Activated B cell treated with CpG ODN at 0.5 μM for 24 hours (primary cell): ENCODE results near the gene TEAD4. TPM values are rescaled to one million over a fixed set of nuclear protein-coding genes. Genes with fewer than 3 reads are reported as not detected.

Experiments
- ATAC-seq: fragments of 200-7000 bp; cut with Tn5 transposase; one replicate; pipeline ENCODE4 v1.10.0; 2021; ENCODE audit warnings: low read depth, mild to moderate bottlenecking, moderate library complexity
- CTCF ChIA-PET: fragments of 350-600 bp; sonication (Branson Sonifier 250); formaldehyde crosslinking; loops from one replicate; lab custom pipeline; 2021; ENCODE audit warnings: antibody characterized with exemption; lab: Charles Lee
- POLR2A ChIA-PET: fragments of 350-600 bp; sonication (Branson Sonifier 250); formaldehyde crosslinking; loops from one replicate; lab custom pipeline; 2021; ENCODE audit warnings: antibody characterized with exemption; lab: Charles Lee
- DNase-seq: peaks from one replicate; pipeline ENCODE4 v3.0.0; 2022
- H3K27ac Mint-ChIP-seq: one replicate; pipeline ENCODE4 v1.8.0; 2020; ENCODE audit warnings: mixed read lengths
- H3K27me3 Mint-ChIP-seq: one replicate; pipeline ENCODE4 v1.8.0; 2021; ENCODE audit warnings: mixed read lengths
- H3K36me3 Mint-ChIP-seq: one replicate; pipeline ENCODE4 v1.8.0; 2021; ENCODE audit warnings: low read depth, mixed read lengths
- H3K4me1 Mint-ChIP-seq: one replicate; pipeline ENCODE4 v1.8.0; 2021; ENCODE audit warnings: mixed read lengths
- H3K4me3 Mint-ChIP-seq: one replicate; pipeline ENCODE4 v1.8.0; 2020; ENCODE audit warnings: mild to moderate bottlenecking, mixed read lengths
- H3K9me3 Mint-ChIP-seq: one replicate; pipeline ENCODE4 v1.8.0; 2020; ENCODE audit warnings: mixed read lengths
- intact Hi-C: fragments of 100-400 bp; cut with micrococcal nuclease; formaldehyde crosslinking; loops from one replicate; pipeline ENCODE4 v1.15.1; 2024
- total RNA-seq: library from RNA; stranded (reverse); gene quantifications from 2 replicates; pipeline ENCODE4 v1.2.3, GENCODE V29; 2022
- TF ChIP-seq, protein P1 (sequence below): fragments of 200-600 bp; IDR thresholded peaks from one replicate; pipeline ENCODE4 v1.8.0; 2022; ENCODE audit warnings: antibody characterized with exemption, mild to moderate bottlenecking

The TEAD4 gene
- total RNA-seq, 1 donor from 2014 or later, result not detected

DNA sequence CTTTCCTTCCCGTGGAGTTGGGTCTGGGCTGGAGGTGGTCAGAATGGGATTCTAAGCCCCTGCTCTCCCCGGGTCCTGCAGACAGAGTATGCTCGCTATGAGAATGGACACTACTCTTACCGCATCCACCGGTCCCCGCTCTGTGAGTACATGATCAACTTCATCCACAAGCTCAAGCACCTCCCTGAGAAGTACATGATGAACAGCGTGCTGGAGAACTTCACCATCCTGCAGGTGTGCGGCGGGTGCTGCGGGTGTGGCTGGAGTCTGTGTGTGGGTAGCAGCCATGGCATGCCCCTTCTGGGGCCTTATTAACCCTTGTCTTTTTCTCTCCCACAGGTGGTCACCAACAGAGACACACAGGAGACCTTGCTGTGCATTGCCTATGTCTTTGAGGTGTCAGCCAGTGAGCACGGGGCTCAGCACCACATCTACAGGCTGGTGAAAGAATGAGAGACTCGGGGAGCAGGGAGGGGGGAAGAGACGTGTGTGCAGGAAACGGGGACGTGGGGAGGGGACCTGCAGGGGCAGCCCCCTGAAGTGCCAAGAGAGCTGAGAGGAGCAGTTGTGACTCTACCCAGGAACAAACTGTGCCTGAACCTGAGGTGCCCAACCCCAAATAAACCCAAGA lies 80.9 kb downstream of the TEAD4 start:
- ChIA-PET CTCF (no interaction called here), POLR2A (no interaction called here)
- H3K27ac Mint-ChIP-seq, result no peak overlapping the region
- TF ChIP-seq, protein P1, sequence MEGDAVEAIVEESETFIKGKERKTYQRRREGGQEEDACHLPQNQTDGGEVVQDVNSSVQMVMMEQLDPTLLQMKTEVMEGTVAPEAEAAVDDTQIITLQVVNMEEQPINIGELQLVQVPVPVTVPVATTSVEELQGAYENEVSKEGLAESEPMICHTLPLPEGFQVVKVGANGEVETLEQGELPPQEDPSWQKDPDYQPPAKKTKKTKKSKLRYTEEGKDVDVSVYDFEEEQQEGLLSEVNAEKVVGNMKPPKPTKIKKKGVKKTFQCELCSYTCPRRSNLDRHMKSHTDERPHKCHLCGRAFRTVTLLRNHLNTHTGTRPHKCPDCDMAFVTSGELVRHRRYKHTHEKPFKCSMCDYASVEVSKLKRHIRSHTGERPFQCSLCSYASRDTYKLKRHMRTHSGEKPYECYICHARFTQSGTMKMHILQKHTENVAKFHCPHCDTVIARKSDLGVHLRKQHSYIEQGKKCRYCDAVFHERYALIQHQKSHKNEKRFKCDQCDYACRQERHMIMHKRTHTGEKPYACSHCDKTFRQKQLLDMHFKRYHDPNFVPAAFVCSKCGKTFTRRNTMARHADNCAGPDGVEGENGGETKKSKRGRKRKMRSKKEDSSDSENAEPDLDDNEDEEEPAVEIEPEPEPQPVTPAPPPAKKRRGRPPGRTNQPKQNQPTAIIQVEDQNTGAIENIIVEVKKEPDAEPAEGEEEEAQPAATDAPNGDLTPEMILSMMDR, result no peak
- H3K4me3 Mint-ChIP-seq, result no peak overlapping the region
- DNase-seq (no peak), ATAC-seq (no peak)
- peaks cover 22% of the 10 kb centered on the region for H3K27me3 Mint-ChIP-seq
- H3K9me3 Mint-ChIP-seq, result no peaks in the 10 kb centered on the region
- no peaks in the 10 kb centered on the region for H3K36me3 Mint-ChIP-seq
- intact Hi-C loops, result loop anchor here (2.0 kb wide), 2 partner anchors 155 to 187 kb away; no protein-coding TSS in a partner anchor
- peaks cover 23% of the 10 kb centered on the region for H3K4me1 Mint-ChIP-seq

DNA sequence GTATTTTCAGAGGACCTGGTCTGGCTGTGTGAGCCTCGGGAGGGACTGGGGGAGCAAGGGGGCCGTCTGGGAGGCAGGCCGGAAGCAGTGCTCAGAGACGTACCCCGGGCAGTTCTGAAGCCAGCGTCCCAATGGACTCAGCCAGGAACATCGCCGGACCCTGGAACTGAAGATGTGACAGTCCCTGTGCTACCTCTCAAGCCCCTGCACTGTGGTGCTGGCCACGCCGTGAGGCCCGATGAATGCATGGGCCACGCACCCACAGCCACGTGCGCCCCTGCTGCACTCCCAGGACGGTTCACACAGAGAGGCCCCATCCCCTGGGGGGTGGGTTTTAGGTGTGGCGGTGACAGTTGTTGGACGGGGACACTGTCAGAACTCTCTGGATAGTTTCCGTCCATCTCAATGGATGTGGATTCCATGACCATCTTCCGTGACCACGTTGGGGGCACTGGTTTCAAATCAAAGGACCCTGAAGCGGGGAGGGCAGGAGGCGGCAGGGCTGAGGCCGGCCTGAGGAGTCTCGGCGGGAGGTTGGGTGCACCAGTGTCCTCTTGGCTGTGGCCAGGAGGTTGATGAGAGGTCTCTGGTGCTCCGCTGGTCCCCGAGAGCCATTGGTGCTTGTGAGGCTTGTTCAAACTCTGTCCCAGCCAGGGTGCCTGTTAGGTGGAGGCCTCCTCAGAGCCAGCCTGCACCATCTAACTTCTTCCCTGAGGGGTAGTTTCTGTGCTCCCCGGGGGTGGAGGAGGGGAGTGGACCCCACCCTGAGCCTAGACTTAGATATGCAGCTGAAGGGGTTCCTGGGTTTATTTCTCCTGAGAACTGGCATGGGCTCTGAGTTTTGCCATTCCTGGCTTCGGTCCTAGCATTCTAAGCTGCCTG lies 81.7 kb downstream of the TEAD4 start:
- ATAC-seq, result no peak
- Mint-ChIP-seq H3K27ac (no peak overlapping the region), H3K36me3 (no peaks in the 10 kb centered on the region), H3K27me3 (peaks cover 24% of the 10 kb centered on the region), H3K4me1 (peaks cover 25% of the 10 kb centered on the region), H3K4me3 (no peak overlapping the region), H3K9me3 (no peaks in the 10 kb centered on the region)
- POLR2A ChIA-PET, result interaction anchor here (0.6 to 1.2 kb wide), 3 partner anchors 150 to 1350 kb away, joined by 3 to 6 read pairs (median 3); partner anchors contain the start of genes ADIPOR2 and TULP3
- CTCF ChIA-PET, result interaction anchor here (1.0 to 1.7 kb wide), 4 partner anchors 8 to 195 kb away, joined by 3 to 8 read pairs (median 4); no protein-coding TSS in a partner anchor
- no peak for DNase-seq
- intact Hi-C loops, result loop anchor here (2.0 kb wide), 2 partner anchors 156 to 188 kb away; no protein-coding TSS in a partner anchor
- TF ChIP-seq, protein P1, result no peak

DNA sequence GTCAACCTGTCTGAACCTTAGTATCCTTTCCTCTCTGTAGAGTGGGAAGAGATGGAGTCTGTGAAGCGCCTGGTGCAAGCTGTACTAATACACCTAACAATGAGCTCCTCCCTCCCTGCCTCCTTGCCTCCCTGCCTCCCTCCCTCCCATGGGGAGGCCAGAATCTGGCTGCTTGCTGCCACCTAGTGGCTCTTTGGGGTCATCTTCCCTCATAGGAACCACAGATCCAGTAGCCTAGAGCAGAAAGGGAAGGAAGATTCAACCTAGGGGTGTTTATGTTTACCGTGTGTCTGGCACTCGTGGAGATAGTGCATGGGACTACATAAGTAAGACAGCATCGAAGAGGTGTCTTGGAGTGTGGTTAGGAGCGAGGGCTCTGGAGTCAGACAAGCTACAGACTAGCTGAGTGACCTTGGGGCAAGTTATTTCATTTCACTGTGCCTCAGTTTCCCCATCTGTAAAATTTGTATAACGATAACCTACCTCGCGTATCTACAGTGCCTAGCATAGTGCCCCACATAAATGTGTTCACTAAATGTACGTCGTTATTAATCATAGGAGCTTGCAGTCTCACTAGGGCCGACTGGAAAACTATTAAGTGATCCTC lies 82.5 kb downstream of the TEAD4 start:
- TF ChIP-seq, protein P1, result no peak
- no peaks in the 10 kb centered on the region for H3K9me3 Mint-ChIP-seq
- no peak for DNase-seq
- peak overlapping the region; percentile 46 for H3K4me3 Mint-ChIP-seq
- CTCF ChIA-PET, result interaction anchor here (0.7 to 1.7 kb wide), 9 partner anchors 8 to 296 kb away, joined by 3 to 8 read pairs (median 4); no protein-coding TSS in a partner anchor
- intact Hi-C loops, result loop anchor here (1.0 to 2.0 kb wide), 3 partner anchors 32 to 189 kb away; no protein-coding TSS in a partner anchor
- peak; percentile 70 for ATAC-seq
- H3K27me3 Mint-ChIP-seq, result peaks cover 28% of the 10 kb centered on the region
- no peaks in the 10 kb centered on the region for H3K36me3 Mint-ChIP-seq
- peaks cover 25% of the 10 kb centered on the region for H3K4me1 Mint-ChIP-seq
- POLR2A ChIA-PET, result interaction anchor here (0.6 to 1.2 kb wide), 3 partner anchors 151 to 1351 kb away, joined by 3 to 6 read pairs (median 3); partner anchors contain the start of genes ADIPOR2 and TULP3
- H3K27ac Mint-ChIP-seq, result peak overlapping the region; percentile 30

DNA sequence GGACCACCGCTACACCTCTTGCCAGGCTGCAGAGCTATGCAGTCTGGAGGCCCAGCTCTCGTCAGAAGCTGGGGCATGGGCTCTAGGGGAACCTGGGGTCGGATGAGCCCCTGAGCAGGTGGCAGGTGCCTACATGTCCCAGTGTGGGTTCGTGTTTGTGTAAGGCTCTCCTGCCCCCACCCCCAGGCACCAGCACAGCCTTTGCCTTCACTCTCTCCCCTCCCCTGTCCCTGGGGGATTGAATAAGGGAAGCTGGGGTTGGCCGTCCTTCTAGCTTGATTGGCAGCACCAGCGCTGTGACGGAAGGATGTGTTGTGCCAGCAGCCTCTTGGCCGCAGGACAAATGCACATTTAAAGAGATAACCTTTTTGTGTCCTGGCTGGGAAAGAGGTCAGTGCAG lies 83.2 kb downstream of the TEAD4 start:
- CTCF ChIA-PET, result interaction anchor here (1.0 to 1.7 kb wide), 7 partner anchors 9 to 198 kb away, joined by 3 to 8 read pairs (median 5); no protein-coding TSS in a partner anchor
- Mint-ChIP-seq H3K4me1 (peaks cover 25% of the 10 kb centered on the region), H3K36me3 (no peaks in the 10 kb centered on the region), H3K27me3 (peaks cover 28% of the 10 kb centered on the region), H3K9me3 (no peaks in the 10 kb centered on the region), H3K27ac (no peak overlapping the region), H3K4me3 (peak overlapping the region; percentile 19)
- POLR2A ChIA-PET, result interaction anchor here (0.6 kb wide), 1 partner anchor 1903 kb away, joined by 3 read pairs; no protein-coding TSS in a partner anchor
- ATAC-seq (peak; percentile 94), DNase-seq (peak; percentile 54)
- intact Hi-C loops, result loop anchor here (1.0 kb wide), 1 partner anchor 31 kb away; no protein-coding TSS in a partner anchor
- TF ChIP-seq, protein P1, result no peak
